OCI-LY1 (cell line): ENCODE results near the gene PRLH.

Experiments
- H2AFZ ChIP-seq: fragments of 200-600 bp; sonication (generic), shearing (Covaris generic); 2 replicates; pipeline ENCODE4 v1.6.0; 2014; ENCODE audit warnings: antibody characterized with exemption, mild to moderate bottlenecking, low read length
- H3F3A ChIP-seq: fragments of 200-600 bp; sonication (generic), shearing (Covaris generic); 2 replicates; pipeline ENCODE4 v1.6.0; 2014; ENCODE audit warnings: mild to moderate bottlenecking, antibody characterized with exemption, low read length, moderate library complexity; ENCODE audit not compliant: insufficient read depth
- H3K27ac ChIP-seq: fragments of 200-600 bp; sonication (generic); 2 replicates; pipeline ENCODE4 v1.5.1; 2014; ENCODE audit warnings: low read length, mixed run types, mild to moderate bottlenecking, low read depth; ENCODE audit not compliant: poor library complexity, severe bottlenecking
- H3K27me3 ChIP-seq: fragments of 200-600 bp; sonication (generic); 2 replicates; pipeline ENCODE4 v1.6.0; 2014; ENCODE audit warnings: antibody characterized with exemption, mild to moderate bottlenecking, low read length, moderate library complexity; ENCODE audit not compliant: insufficient read depth
- H3K36me3 ChIP-seq: fragments of 200-600 bp; sonication (generic); 2 replicates; pipeline ENCODE4 v1.6.1; 2014; ENCODE audit warnings: mild to moderate bottlenecking, antibody characterized with exemption, low read length, moderate library complexity, mixed read lengths; ENCODE audit not compliant: insufficient read depth
- H3K4me1 ChIP-seq: fragments of 200-600 bp; sonication (generic); 2 replicates; pipeline ENCODE4 v1.5.1; 2014; ENCODE audit warnings: mild to moderate bottlenecking, low read length, moderate library complexity; ENCODE audit not compliant: insufficient read depth, severe bottlenecking
- H3K4me2 ChIP-seq: fragments of 200-600 bp; sonication (generic), shearing (Covaris generic); 2 replicates; pipeline ENCODE4 v1.6.1; 2014; ENCODE audit warnings: low read length
- H3K4me3 ChIP-seq: fragments of 200-600 bp; sonication (generic); 2 replicates; pipeline ENCODE4 v1.5.1; 2014; ENCODE audit warnings: low read length, low read depth, mild to moderate bottlenecking, mixed read lengths; ENCODE audit not compliant: poor library complexity, severe bottlenecking
- H3K79me2 ChIP-seq: fragments of 200-600 bp; shearing (Covaris generic); 2 replicates; pipeline ENCODE4 v1.6.1; 2016; ENCODE audit warnings: mixed run types, low read length, mixed read lengths; ENCODE audit not compliant: insufficient read depth
- H3K9ac ChIP-seq: fragments of 200-600 bp; sonication (generic), shearing (Covaris generic); 2 replicates; pipeline ENCODE4 v1.6.1; 2014; ENCODE audit warnings: mild to moderate bottlenecking, low read length, mixed read lengths
- H3K9me2 ChIP-seq: fragments of 200-600 bp; sonication (generic), shearing (Covaris generic); 2 replicates; pipeline ENCODE4 v1.6.1; 2014; ENCODE audit warnings: low read depth, mild to moderate bottlenecking, low read length, mixed read lengths
- H3K9me3 ChIP-seq: fragments of 200-600 bp; shearing (Covaris generic); 2 replicates; pipeline ENCODE4 v1.6.1; 2014; ENCODE audit warnings: low read length, mixed read lengths
- H4K20me1 ChIP-seq: fragments of 200-600 bp; sonication (generic), shearing (Covaris generic); 2 replicates; pipeline ENCODE4 v1.6.0; 2016; ENCODE audit warnings: mild to moderate bottlenecking, low read length; ENCODE audit not compliant: insufficient read depth
- CTCF ChIP-seq: fragments of 200-600 bp; sonication (generic), shearing (Covaris generic); IDR thresholded peaks from 2 replicates; pipeline ENCODE4 v1.5.1; 2017; ENCODE audit warnings: mild to moderate bottlenecking, antibody characterized with exemption, low read length, moderate library complexity, mixed read lengths
- EZH2 ChIP-seq: fragments of 200-600 bp; sonication (generic), shearing (Covaris generic); IDR thresholded peaks from 2 replicates; pipeline ENCODE4 v1.8.0; 2017; ENCODE audit warnings: borderline replicate concordance, mixed run types, mild to moderate bottlenecking, antibody characterized with exemption, low read length, moderate library complexity, mixed read lengths

Gene PRLH

DNA sequence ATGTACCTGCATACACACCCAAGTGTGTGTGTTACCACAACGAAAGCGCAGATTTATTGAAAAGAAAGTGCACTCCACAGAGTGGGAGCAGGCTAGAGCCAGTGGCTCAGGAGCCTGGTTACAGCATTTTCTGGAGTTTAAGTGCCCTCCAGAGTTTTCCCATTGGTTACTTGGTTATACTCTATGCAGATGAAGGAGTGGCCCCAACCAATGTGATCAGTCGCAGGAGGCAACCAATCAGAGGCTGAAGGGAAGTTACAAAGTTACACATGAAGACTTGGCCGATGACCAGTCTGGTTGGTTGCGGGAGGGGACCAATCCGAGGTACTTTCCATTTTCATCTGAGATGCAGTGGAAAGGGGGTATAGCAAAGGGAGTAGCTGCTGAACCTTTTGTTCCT is 13.5 kb upstream of the PRLH start:
- no peaks in the 10 kb centered on the region for H3K4me1 ChIP-seq
- H2AFZ ChIP-seq = no peak overlapping the region
- no peak overlapping the region for H3K4me3 ChIP-seq
- H3K4me2 ChIP-seq = no peak overlapping the region
- no peaks in the 10 kb centered on the region for H3K36me3 ChIP-seq
- no peaks in the 10 kb centered on the region for H3K9me2 ChIP-seq
- TF ChIP-seq CTCF (no peak), EZH2 (no peak)
- peaks cover 18% of the 10 kb centered on the region for H3K27me3 ChIP-seq
- H3K9ac ChIP-seq = no peak overlapping the region
- 0 out of 2 replicates have a peak, but pooled peaks cover 5% of the 10 kb centered on the region for H3K9me3 ChIP-seq
- no peak overlapping the region for H3K27ac ChIP-seq
- no peaks in the 10 kb centered on the region for H4K20me1 ChIP-seq
- no peaks in the 10 kb centered on the region for H3F3A ChIP-seq
- H3K79me2 ChIP-seq = no peaks in the 10 kb centered on the region

- Histone ChIP-seq H3K4me2 (no peak overlapping the region), H3K9me2 (no peaks in the 10 kb centered on the region), H3K4me3 (no peak overlapping the region), H3F3A (no peaks in the 10 kb centered on the region), H3K4me1 (no peaks in the 10 kb centered on the region), H3K27me3 (peaks cover 18% of the 10 kb centered on the region), H3K36me3 (no peaks in the 10 kb centered on the region), H2AFZ (no peak overlapping the region), H3K79me2 (no peaks in the 10 kb centered on the region), H3K9ac (no peak overlapping the region), H3K9me3 (0 out of 2 replicates have a peak, but pooled peaks cover 5% of the 10 kb centered on the region), H4K20me1 (no peaks in the 10 kb centered on the region), H3K27ac (no peak overlapping the region)
- TF ChIP-seq CTCF = no peak
- no peak for TF ChIP-seq EZH2
Observed at GRCh38 chr2:237553948-237554347, 12.4 kb upstream of the PRLH start.

- no peak overlapping the region for H3K4me2 ChIP-seq
- H3K27me3 ChIP-seq = peaks cover 7% of the 10 kb centered on the region
- H3K9me3 ChIP-seq = 0 out of 2 replicates have a peak, but pooled peaks cover 5% of the 10 kb centered on the region
- no peak overlapping the region for H3K4me3 ChIP-seq
- H3F3A ChIP-seq = no peaks in the 10 kb centered on the region
- TF ChIP-seq CTCF = no peak
- no peak for TF ChIP-seq EZH2
- H4K20me1 ChIP-seq = no peaks in the 10 kb centered on the region
- H3K27ac ChIP-seq = no peak overlapping the region
- no peak overlapping the region for H2AFZ ChIP-seq
- no peaks in the 10 kb centered on the region for H3K79me2 ChIP-seq
- H3K36me3 ChIP-seq = no peaks in the 10 kb centered on the region
- no peaks in the 10 kb centered on the region for H3K4me1 ChIP-seq
- no peaks in the 10 kb centered on the region for H3K9me2 ChIP-seq
- no peak overlapping the region for H3K9ac ChIP-seq
Observed at GRCh38 chr2:237555560-237555959, 10.8 kb upstream of the PRLH start.
